Stimulated activated CD8-positive, alpha-beta memory T cell treated with anti-CD3 and anti-CD28 coated beads, Interleukin-2, amount 100 ng/mL, for 1 hour (primary cell): ENCODE measurements around the gene AK1.
"Not testable (repeated sequence)": the region's sequence is repeated elsewhere in the genome, so short reads cannot be mapped to it uniquely, and the experiment has no call there.

Source experiments
- DNase-seq, 2 donors: peaks; one replicate each; pipeline ENCODE4 v3.0.0-alpha.2; 2020; ENCODE audit warnings: low read depth in 2 of 2

Gene AK1

GRCh38 chr9:127884427-127884911 lies 7.0 kb upstream of the AK1 start:
- no peak for DNase-seq

GRCh38 chr9:127883959-127884358 lies 6.5 kb upstream of the AK1 start:
- no peak for DNase-seq

- not testable (repeated sequence) for DNase-seq
Measured at GRCh38 chr9:127881715-127882114, 4.2 kb upstream of the AK1 start.

- no peak for DNase-seq
Measured at GRCh38 chr9:127880143-127880542, 2.7 kb upstream of the AK1 start.

GRCh38 chr9:127878652-127879390 lies 1.3 kb upstream of the AK1 start:
- DNase-seq = no peak

GRCh38 chr9:127878001-127878651 lies 651 bp upstream of the AK1 start:
- DNase-seq = no peak

GRCh38 chr9:127876764-127877562 lies 512 bp downstream of the AK1 start:
- no peak for DNase-seq

GRCh38 chr9:127876026-127876763 lies 1.3 kb downstream of the AK1 start:
- no peak for DNase-seq

GRCh38 chr9:127875306-127875966 lies 2.0 kb downstream of the AK1 start:
- DNase-seq = no peak

- no peak for DNase-seq
Measured at GRCh38 chr9:127874301-127875221, 2.9 kb downstream of the AK1 start.

GRCh38 chr9:127873886-127874285 lies 3.6 kb downstream of the AK1 start:
- DNase-seq = no peak

GRCh38 chr9:127873223-127873691 lies 4.2 kb downstream of the AK1 start:
- no peak for DNase-seq

- no peak for DNase-seq
Measured at GRCh38 chr9:127872369-127873222, 4.9 kb downstream of the AK1 start.

- no peak for DNase-seq
Measured at GRCh38 chr9:127871531-127871930, 5.9 kb downstream of the AK1 start.

- no peak for DNase-seq
Measured at GRCh38 chr9:127870887-127871286, 6.6 kb downstream of the AK1 start.

- not testable (repeated sequence) for DNase-seq
Measured at GRCh38 chr9:127870153-127870491, 7.4 kb downstream of the AK1 start.

- peak; percentile 52 to 61 for DNase-seq
Measured at GRCh38 chr9:127869310-127870152, 7.9 kb downstream of the AK1 start.

GRCh38 chr9:127868278-127868902 lies 9.1 kb downstream of the AK1 start:
- no peak for DNase-seq
